Measurements from ENCODE around the gene SCGN. TPM values are rescaled to one million over a fixed set of nuclear protein-coding genes. Genes with fewer than 3 reads are reported as not detected.

Gene SCGN, protein sequence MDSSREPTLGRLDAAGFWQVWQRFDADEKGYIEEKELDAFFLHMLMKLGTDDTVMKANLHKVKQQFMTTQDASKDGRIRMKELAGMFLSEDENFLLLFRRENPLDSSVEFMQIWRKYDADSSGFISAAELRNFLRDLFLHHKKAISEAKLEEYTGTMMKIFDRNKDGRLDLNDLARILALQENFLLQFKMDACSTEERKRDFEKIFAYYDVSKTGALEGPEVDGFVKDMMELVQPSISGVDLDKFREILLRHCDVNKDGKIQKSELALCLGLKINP
- not detected in 2 replicates for total RNA-seq (ENCODE audit: low replicate concordance)

DNA sequence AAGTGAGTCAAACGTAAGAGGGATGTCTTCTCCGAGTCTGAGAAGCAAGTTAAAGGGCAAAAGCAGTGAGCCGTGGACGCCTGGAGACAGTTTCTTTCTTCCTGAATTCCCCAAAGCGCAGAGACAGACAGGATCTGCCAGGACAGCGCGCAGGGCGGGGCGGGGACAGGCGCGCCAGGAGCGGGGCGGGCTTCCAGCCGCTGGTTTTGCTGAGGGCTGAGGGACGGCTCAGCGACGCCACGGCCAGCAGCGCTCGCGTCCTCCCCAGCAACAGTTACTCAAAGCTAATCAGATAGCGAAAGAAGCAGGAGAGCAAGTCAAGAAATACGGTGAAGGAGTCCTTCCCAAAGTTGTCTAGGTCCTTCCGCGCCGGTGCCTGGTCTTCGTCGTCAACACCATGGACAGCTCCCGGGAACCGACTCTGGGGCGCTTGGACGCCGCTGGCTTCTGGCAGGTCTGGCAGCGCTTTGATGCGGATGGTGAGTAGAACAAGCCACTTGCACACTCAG lies at the start of gene SCGN:
SCGN (plus strand) TSS at position 209 of the 509 bp plus-strand sequence; CDS start at position 398, 189 bp downstream.
- H3K4me3 ChIP-seq (ENCODE audit: low read depth, low read length) = peak within 1 kb of the TSS; percentile 13
- TF ChIP-seq, protein P1, sequence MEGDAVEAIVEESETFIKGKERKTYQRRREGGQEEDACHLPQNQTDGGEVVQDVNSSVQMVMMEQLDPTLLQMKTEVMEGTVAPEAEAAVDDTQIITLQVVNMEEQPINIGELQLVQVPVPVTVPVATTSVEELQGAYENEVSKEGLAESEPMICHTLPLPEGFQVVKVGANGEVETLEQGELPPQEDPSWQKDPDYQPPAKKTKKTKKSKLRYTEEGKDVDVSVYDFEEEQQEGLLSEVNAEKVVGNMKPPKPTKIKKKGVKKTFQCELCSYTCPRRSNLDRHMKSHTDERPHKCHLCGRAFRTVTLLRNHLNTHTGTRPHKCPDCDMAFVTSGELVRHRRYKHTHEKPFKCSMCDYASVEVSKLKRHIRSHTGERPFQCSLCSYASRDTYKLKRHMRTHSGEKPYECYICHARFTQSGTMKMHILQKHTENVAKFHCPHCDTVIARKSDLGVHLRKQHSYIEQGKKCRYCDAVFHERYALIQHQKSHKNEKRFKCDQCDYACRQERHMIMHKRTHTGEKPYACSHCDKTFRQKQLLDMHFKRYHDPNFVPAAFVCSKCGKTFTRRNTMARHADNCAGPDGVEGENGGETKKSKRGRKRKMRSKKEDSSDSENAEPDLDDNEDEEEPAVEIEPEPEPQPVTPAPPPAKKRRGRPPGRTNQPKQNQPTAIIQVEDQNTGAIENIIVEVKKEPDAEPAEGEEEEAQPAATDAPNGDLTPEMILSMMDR (IDR thresholded peaks at IDR 0.05; ENCODE audit: insufficient read depth, low read length) = no peak
- DNase-seq (ENCODE audit: low read depth) = peak; percentile 57

DNA sequence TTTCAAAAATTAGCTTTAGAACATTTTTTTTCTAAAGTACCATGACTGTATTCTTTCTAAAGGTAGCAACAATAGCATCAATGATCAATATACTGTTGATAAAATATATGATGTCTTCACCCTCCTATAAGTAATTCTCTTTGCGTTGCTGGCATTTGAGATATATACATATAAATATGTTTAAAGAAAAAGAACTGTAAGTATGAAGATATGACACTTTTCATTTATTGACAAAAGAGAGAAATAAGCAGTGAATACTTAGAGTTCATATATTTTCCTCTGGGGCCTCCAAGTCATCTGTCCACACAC lies 49.4 kb upstream of the SCGN start:
- H3K4me3 ChIP-seq (ENCODE audit: low read depth, low read length) = no peak overlapping the region
- TF ChIP-seq, protein P1 (IDR thresholded peaks at IDR 0.05; ENCODE audit: insufficient read depth, low read length) = no peak
- no peak for DNase-seq (ENCODE audit: low read depth)

DNA sequence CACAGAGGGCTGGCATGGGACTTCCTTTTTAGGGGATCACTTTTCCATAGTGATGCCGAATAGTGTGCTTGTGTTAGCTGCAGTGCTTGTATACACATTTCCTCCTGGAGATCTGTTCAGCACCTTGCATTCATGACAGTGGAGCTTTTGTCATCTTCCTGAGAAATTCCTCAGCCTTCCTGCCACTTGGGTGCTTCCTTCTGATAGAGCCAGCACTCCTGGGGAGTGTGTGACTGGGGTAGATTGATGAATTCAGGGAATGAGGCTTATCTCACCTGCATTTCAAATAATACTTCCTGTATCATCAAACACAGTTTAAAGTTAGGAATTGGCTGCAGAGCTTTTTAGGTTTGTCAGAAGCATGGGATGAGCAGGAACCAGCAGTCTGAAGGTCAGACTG lies 48.8 kb upstream of the SCGN start:
- DNase-seq (ENCODE audit: low read depth) = no peak
- no peak overlapping the region for H3K4me3 ChIP-seq (ENCODE audit: low read depth, low read length)
- TF ChIP-seq, protein P1 (IDR thresholded peaks at IDR 0.05; ENCODE audit: insufficient read depth, low read length) = no peak

DNA sequence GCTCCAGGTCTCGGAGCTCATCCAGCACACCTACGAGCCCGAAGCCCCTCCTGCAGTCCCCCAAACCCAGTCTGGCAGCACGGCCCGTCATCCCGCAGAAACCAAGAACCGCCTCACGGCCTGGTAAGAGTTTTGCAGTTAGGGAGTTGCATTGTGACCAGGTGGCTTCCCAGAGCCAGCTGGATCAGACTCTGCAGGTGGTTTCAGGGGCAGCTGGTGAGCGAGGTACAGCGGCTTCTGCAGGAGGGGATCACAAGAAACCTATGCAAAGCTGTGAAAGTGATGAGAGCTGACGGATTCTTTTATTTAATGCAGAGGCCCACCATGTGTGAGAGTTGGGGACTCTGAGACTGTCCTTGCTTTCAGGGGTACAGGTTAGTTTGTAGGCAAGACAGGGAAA lies 45.9 kb upstream of the SCGN start:
- no peak overlapping the region for H3K4me3 ChIP-seq (ENCODE audit: low read depth, low read length)
- TF ChIP-seq, protein P1 (IDR thresholded peaks at IDR 0.05; ENCODE audit: insufficient read depth, low read length) = no peak
- DNase-seq (ENCODE audit: low read depth) = no peak

DNA sequence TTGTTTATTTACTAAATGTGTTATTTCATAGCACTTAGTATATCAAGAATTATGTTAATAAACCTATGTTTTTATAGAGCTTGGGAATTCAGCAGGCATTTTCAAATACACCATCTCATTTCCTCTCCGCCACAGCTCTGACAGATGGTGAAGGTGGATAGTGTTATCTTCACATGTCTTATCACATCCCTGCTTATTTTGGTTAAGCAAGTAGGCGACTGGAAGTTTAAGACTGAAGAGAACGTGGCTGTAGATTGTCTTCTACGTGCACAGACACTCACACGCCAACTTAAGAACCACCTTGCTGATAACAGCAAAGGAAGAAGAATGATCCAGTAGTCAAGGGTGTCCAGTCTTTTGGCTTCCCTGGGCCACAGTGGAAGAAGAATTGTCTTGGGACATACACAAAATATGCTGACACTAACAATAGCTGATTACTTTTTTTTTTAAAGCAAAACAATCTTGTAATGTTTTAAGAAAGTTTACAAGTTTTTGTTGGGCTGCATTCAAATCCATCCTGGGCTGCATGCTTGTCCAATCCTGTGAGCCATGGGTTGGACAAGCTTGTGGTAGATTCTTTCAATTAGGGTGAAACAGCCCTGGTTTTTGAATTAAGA lies 43.3 kb upstream of the SCGN start:
- no peak overlapping the region for H3K4me3 ChIP-seq (ENCODE audit: low read depth, low read length)
- DNase-seq (ENCODE audit: low read depth) = no peak
- TF ChIP-seq, protein P1 (IDR thresholded peaks at IDR 0.05; ENCODE audit: insufficient read depth, low read length) = no peak

DNA sequence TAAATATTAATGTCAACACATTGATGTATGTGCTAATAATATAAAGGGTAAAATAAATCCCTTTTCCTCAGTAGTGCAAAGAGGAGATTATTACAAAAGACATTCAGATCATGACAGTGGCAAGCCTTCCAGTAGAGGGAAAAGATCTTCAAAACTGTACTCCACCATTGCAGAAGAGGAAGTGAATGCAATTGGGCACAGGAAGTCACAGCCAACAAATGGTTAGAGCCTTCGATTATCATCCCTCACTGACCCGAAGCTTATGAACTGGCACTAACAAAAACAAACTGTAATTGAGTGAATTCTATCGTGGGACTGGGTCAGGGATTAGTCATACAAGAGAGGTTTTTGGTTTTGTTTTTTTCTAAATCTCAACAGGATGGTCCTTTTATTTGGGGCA lies 39.3 kb upstream of the SCGN start:
- no peak overlapping the region for H3K4me3 ChIP-seq (ENCODE audit: low read depth, low read length)
- DNase-seq (ENCODE audit: low read depth) = no peak
- TF ChIP-seq, protein P1 (IDR thresholded peaks at IDR 0.05; ENCODE audit: insufficient read depth, low read length) = no peak
